H1 (cell line): Measurements from ENCODE around the gene PDF. TPM values are rescaled to one million over a fixed set of nuclear protein-coding genes. Genes with fewer than 3 reads are reported as not detected.
A peak's percentile ranks its signal among the peaks of the same experiment; 100 is the strongest.

Experiments
- CTCF ChIA-PET: fragments of 300-600 bp; sonication (Branson Sonifier 250); formaldehyde crosslinking; loops from one replicate; lab custom pipeline; 2021; ENCODE audit not compliant: partially characterized antibody; lab: Charles Lee
- POLR2A ChIA-PET: fragments of 300-600 bp; sonication (Branson Sonifier 250); formaldehyde crosslinking; loops from one replicate; lab custom pipeline; 2021; ENCODE audit warnings: inconsistent platforms; ENCODE audit not compliant: partially characterized antibody; lab: Charles Lee
- DNase-seq, 2 experiments: peaks; one replicate each; pipeline versions ENCODE4 v3.0.0 to v3.0.0-alpha.2; 2010 to 2022; ENCODE audit warnings: low spot score in 2 of 2, low read depth in 1 of 2, mixed read lengths in 1 of 2
- FAIRE-seq: peaks from 2 replicates; lab custom pipeline; 2011; peaks lifted over from hg19 to GRCh38; lab: Jason Lieb, UNC
- H2AFZ ChIP-seq: 2 replicates; pipeline ENCODE4 v1.8.1; 2012; ENCODE audit warnings: low read length, inconsistent platforms
- H2AK5ac ChIP-seq: 2 replicates; pipeline ENCODE4 v1.6.1; 2013; ENCODE audit warnings: low read depth, low read length
- H2BK120ac ChIP-seq: replicated peaks from 2 replicates; pipeline ENCODE3; 2013; ENCODE audit warnings: low read depth, low read length, inconsistent platforms
- H2BK12ac ChIP-seq: 2 replicates; pipeline ENCODE4 v1.6.1; 2013; ENCODE audit warnings: low read depth, low read length
- H2BK15ac ChIP-seq: 2 replicates; pipeline ENCODE4 v1.6.1; 2013; ENCODE audit warnings: low read length
- H2BK20ac ChIP-seq: 2 replicates; pipeline ENCODE4 v1.6.1; 2013; ENCODE audit warnings: low read length
- H2BK5ac ChIP-seq: 2 replicates; pipeline ENCODE4 v1.6.1; 2013; ENCODE audit warnings: low read depth, low read length
- H3K14ac ChIP-seq: 2 replicates; pipeline ENCODE4 v1.6.1; 2013; ENCODE audit warnings: inconsistent platforms; ENCODE audit not compliant: insufficient read length
- H3K18ac ChIP-seq: 2 replicates; pipeline ENCODE4 v1.6.1; 2013; ENCODE audit warnings: low read length; ENCODE audit errors: extremely low read depth
- H3K23ac ChIP-seq: 2 replicates; pipeline ENCODE4 v1.6.1; 2013; ENCODE audit warnings: inconsistent platforms; ENCODE audit not compliant: insufficient read length
- H3K23me2 ChIP-seq: 2 replicates; pipeline ENCODE4 v1.6.1; 2013; ENCODE audit warnings: low read depth, low read length
- H3K27ac ChIP-seq: 2 replicates; pipeline ENCODE4 v1.6.1; 2011; ENCODE audit warnings: low read depth, low read length, inconsistent platforms
- H3K27me3 ChIP-seq, 4 experiments: replicated peaks in 1 of 4; 1 replicate in 1 of 4; 2 replicates in 3 of 4; pipeline versions ENCODE4 v1.6.1 to v1.8.1; 2011 to 2013; ENCODE audit warnings: low read length in 3 of 4, mild to moderate bottlenecking in 3 of 4, inconsistent platforms in 2 of 4, mixed read lengths in 2 of 4, moderate library complexity in 1 of 4; ENCODE audit not compliant: control insufficient read depth in 3 of 4, insufficient read depth in 3 of 4; ENCODE audit errors: extremely low read depth in 1 of 4
- H3K36me3 ChIP-seq, 4 experiments: 2 replicates each; pipeline versions ENCODE4 v1.6.1 to v1.8.1; 2011 to 2013; ENCODE audit warnings: mild to moderate bottlenecking in 4 of 4, low read length in 3 of 4, moderate library complexity in 2 of 4, control low read depth in 1 of 4, inconsistent platforms in 1 of 4; ENCODE audit not compliant: insufficient read depth in 4 of 4, control insufficient read depth in 2 of 4
- H3K4ac ChIP-seq: replicated peaks from 2 replicates; pipeline ENCODE3; 2013; ENCODE audit warnings: low read length, low read depth, mixed read lengths, inconsistent platforms; ENCODE audit not compliant: insufficient read length
- H3K4me1 ChIP-seq, 4 experiments: replicated peaks in 1 of 4; 1 replicate in 1 of 4; 2 replicates in 3 of 4; pipeline versions ENCODE4 v1.6.1 to v1.8.1; 2011 to 2013; ENCODE audit warnings: low read length in 3 of 4, inconsistent platforms in 2 of 4, mixed read lengths in 1 of 4; ENCODE audit not compliant: insufficient read depth in 4 of 4, control insufficient read depth in 3 of 4
- H3K4me2 ChIP-seq, 2 experiments: 2 replicates each; pipeline versions ENCODE4 v1.6.1 to v1.8.1; 2011 to 2013; ENCODE audit warnings: low read depth in 2 of 2, low read length in 2 of 2, control low read depth in 1 of 2, inconsistent platforms in 1 of 2, mild to moderate bottlenecking in 1 of 2; ENCODE audit not compliant: insufficient read depth in 1 of 2
- H3K4me3 ChIP-seq, 4 experiments: fragments of 200-600, 300-600 bp in 1 of 4; sonication (generic), shearing (Covaris generic), sonication (Bioruptor Twin) in 1 of 4; 2 replicates each; pipeline versions ENCODE4 v1.5.1 to v1.8.1; 2011 to 2016; ENCODE audit warnings: low read length in 4 of 4, low read depth in 3 of 4, control low read depth in 2 of 4, inconsistent platforms in 2 of 4, mild to moderate bottlenecking in 2 of 4, mixed read lengths in 1 of 4, moderate library complexity in 1 of 4; ENCODE audit not compliant: insufficient read depth in 2 of 4; ENCODE audit errors: extremely low read depth in 1 of 4
- H3K56ac ChIP-seq: replicated peaks from 2 replicates; pipeline ENCODE3; 2013; ENCODE audit warnings: low read depth, mild to moderate bottlenecking, mixed read lengths, low read length, inconsistent platforms; ENCODE audit not compliant: insufficient read length
- H3K79me1 ChIP-seq: 2 replicates; pipeline ENCODE4 v1.6.1; 2013; ENCODE audit warnings: low read depth, low read length, control low read depth
- H3K79me2 ChIP-seq, 2 experiments: 2 replicates each; pipeline versions ENCODE4 v1.6.1 to v1.8.1; 2012 to 2013; ENCODE audit warnings: low read length in 2 of 2, mild to moderate bottlenecking in 2 of 2, inconsistent platforms in 1 of 2; ENCODE audit not compliant: insufficient read depth in 2 of 2, control insufficient read depth in 1 of 2
- H3K9ac ChIP-seq, 4 experiments: replicated peaks in 1 of 4; 1 replicate in 1 of 4; 2 replicates in 3 of 4; pipeline versions ENCODE4 v1.6.1 to v1.8.1; 2011 to 2013; ENCODE audit warnings: low read depth in 3 of 4, low read length in 3 of 4, control low read depth in 2 of 4, mild to moderate bottlenecking in 2 of 4, moderate library complexity in 2 of 4, inconsistent platforms in 1 of 4; ENCODE audit errors: extremely low read depth in 1 of 4
- H3K9me3 ChIP-seq, 2 experiments: 2 replicates each; pipeline versions ENCODE4 v1.6.1 to v1.8.1; 2012 to 2013; ENCODE audit warnings: mild to moderate bottlenecking in 2 of 2, moderate library complexity in 2 of 2, control low read depth in 1 of 2, inconsistent platforms in 1 of 2, low read depth in 1 of 2, low read length in 1 of 2, mixed read lengths in 1 of 2; ENCODE audit not compliant: insufficient read depth in 2 of 2
- H4K20me1 ChIP-seq, 2 experiments: replicated peaks in 1 of 2; 2 replicates each; pipeline versions ENCODE3 to v1.8.1; 2011 to 2013; ENCODE audit warnings: inconsistent platforms in 2 of 2, low read length in 2 of 2, mild to moderate bottlenecking in 1 of 2; ENCODE audit not compliant: insufficient read depth in 2 of 2, control insufficient read depth in 1 of 2
- H4K5ac ChIP-seq: 2 replicates; pipeline ENCODE4 v1.6.1; 2013; ENCODE audit warnings: low read length, low read depth, mixed read lengths, inconsistent platforms; ENCODE audit not compliant: insufficient read length
- H4K8ac ChIP-seq: 2 replicates; pipeline ENCODE4 v1.8.0; 2013; ENCODE audit warnings: mild to moderate bottlenecking, moderate library complexity, low read length, inconsistent platforms; ENCODE audit not compliant: insufficient read depth; ENCODE audit errors: extremely low read depth
- H4K91ac ChIP-seq: replicated peaks from 2 replicates; pipeline ENCODE3; 2013; ENCODE audit warnings: low read length, mixed read lengths, inconsistent platforms; ENCODE audit not compliant: insufficient read length
- ASH2L ChIP-seq: fragments of 200-600, 300-600 bp; sonication (generic); IDR thresholded peaks from one replicate; pipeline ENCODE4 v1.7.1; 2017; ENCODE audit warnings: low read length
- CREB1 ChIP-seq: IDR thresholded peaks from 2 replicates; pipeline ENCODE4 v1.6.1; 2012; ENCODE audit warnings: inconsistent platforms
- EZH2 ChIP-seq: fragments of 200-600 bp; sonication (generic); IDR thresholded peaks from 2 replicates; pipeline ENCODE4 v1.7.1; 2012; ENCODE audit warnings: low read depth, mild to moderate bottlenecking, moderate library complexity, low read length, inconsistent platforms; ENCODE audit not compliant: severe bottlenecking
- HDAC6 ChIP-seq: IDR thresholded peaks from one replicate; pipeline ENCODE4 v1.7.1; 2012; ENCODE audit warnings: low read depth, mild to moderate bottlenecking, inconsistent platforms, low read length, moderate library complexity
- KDM4A ChIP-seq: IDR thresholded peaks from one replicate; pipeline ENCODE4 v1.7.1; 2012; ENCODE audit warnings: low read depth, mild to moderate bottlenecking, moderate library complexity, low read length, inconsistent platforms; ENCODE audit not compliant: severe bottlenecking
- POU5F1 ChIP-seq: IDR thresholded peaks from 2 replicates; pipeline ENCODE4 v1.6.1; 2011; ENCODE audit warnings: low read depth, mild to moderate bottlenecking, low read length, moderate library complexity
- WGBS, 2 experiments: shearing (Covaris generic) in 1 of 2; methylation state at CpG; one replicate each; pipeline versions ENCODE4 v1.1.6 to v1.1.7; 2013 to 2015; ENCODE audit warnings: low lambda C conversion rate in 2 of 2, mixed read lengths in 2 of 2, inconsistent platforms in 1 of 2, low coverage in 1 of 2, missing lambda C conversion rate in 1 of 2; ENCODE audit not compliant: insufficient replicate concordance in 2 of 2, insufficient coverage in 1 of 2, insufficient read length in 1 of 2; ENCODE audit errors: extremely low coverage in 1 of 2, missing lambda C conversion rate in 1 of 2; 5-methylcytosine and 5-hydroxymethylcytosine counted together
- polyA plus RNA-seq, 7 experiments: library from polyadenylated mRNA; depleted of rRNA in 3 of 7; stranded (reverse) in 5 of 7; unstranded in 2 of 7; fragments of >200 nt in 5 of 7; fragments of 200-250 nt in 2 of 7; gene quantifications; 1 replicate in 5 of 7; 2 replicates in 1 of 7; 4 replicates in 1 of 7; pipeline versions ENCODE4 v1.2.1 to v1.2.3, GENCODE V29; 2011 to 2013; ENCODE audit warnings: missing spikeins in 2 of 7, mixed read lengths in 2 of 7
- total RNA-seq: library from RNA; stranded (reverse); fragmentation: NEBNext Ultra II Directional; extraction: Animal tissue kit (Norgen Biotek cat#: 25700); gene quantifications from 2 replicates; pipeline ENCODE4 v1.2.1, GENCODE V29; 2021
- TF ChIP-seq, protein P1 (sequence below): IDR thresholded peaks from 2 replicates; pipeline ENCODE4 v1.6.1; 2011; ENCODE audit warnings: low read length, improper control_type of control experiment
- TF ChIP-seq, protein P2 (sequence below), 3 experiments: IDR thresholded peaks; 1 replicate in 2 of 3; 2 replicates in 1 of 3; pipeline versions ENCODE4 v1.5.1 to v1.6.1; 2011; ENCODE audit warnings: low read length in 3 of 3, mild to moderate bottlenecking in 3 of 3, inconsistent platforms in 2 of 3, low read depth in 1 of 3, moderate library complexity in 1 of 3; ENCODE audit not compliant: insufficient read depth in 1 of 3; ENCODE audit errors: control extremely low read depth in 1 of 3

The PDF gene
- total and polyA plus RNA-seq, 2 of the 8 experiments (the other 6 are each of a cell fraction or from before 2014, with no cell fraction given), result 17.7 to 23.9 TPM

DNA sequence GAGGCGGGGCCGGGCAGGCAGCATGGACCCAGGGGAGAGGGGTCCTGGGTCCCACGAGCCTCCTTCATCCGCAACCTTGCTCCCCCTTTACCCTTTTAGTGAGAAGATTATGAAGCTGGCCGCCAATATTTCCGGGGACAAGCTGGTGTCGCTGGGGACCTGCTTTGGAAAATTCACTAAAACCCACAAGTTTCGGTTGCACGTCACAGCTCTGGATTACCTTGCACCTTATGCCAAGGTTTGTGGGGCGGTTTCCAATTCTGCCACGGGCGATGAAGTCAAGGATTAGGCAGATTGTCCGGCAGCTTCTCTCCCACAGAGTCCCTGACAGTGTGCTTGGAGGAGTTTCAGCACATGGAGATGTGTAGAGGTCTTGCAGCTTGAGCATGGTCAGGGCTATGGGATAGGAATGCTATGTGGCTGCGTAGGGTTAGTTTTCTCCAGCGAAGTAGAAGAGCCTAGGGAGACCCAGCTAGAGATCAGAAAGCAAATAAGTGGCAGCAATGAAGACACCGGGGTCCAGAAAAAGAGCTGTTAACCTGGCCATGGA, 9.8 kb upstream of the PDF start:
- Histone ChIP-seq H2BK120ac (no peak overlapping the region), H3K4me2 (peak overlapping the region; percentile 87 to 97), H2BK5ac (peak overlapping the region; percentile 57; the same call in 1 of the 2 replicates), H3K27me3 (no peaks in the 10 kb centered on the region), H2BK12ac (no peak overlapping the region), H3K79me2 (peaks cover 12 to 43% of the 10 kb centered on the region in 2 experiments), H2AK5ac (no peak overlapping the region), H4K20me1 (peaks cover 0 to 2% of the 10 kb centered on the region in 2 experiments), H4K5ac (no peak overlapping the region), H3K9me3 (no peaks in the 10 kb centered on the region), H2BK20ac (no peak overlapping the region), H2AFZ (no peak overlapping the region), H3K23ac (no peak overlapping the region), H3K9ac (peak overlapping the region; percentile 67 to 93 (median 91)), H4K91ac (no peak overlapping the region), H3K79me1 (peaks cover 6% of the 10 kb centered on the region; the same call in 1 of the 2 replicates), H4K8ac (peak overlapping the region; percentile 83; the same call in 1 of the 2 replicates), H3K18ac (no peak overlapping the region), H3K14ac (no peak overlapping the region), H3K56ac (peak overlapping the region; percentile 84), H3K27ac (peak overlapping the region; percentile 56; the same call in 1 of the 2 replicates), H2BK15ac (no peak overlapping the region), H3K4me3 (peak overlapping the region; percentile 71 to 98 (median 92)), H3K4ac (no peak overlapping the region), H3K4me1 (peaks cover 0 to 9% (median 3%) of the 10 kb centered on the region in 4 experiments; a peak in 4 of 7 replicates), H3K36me3 (peaks cover 20 to 47% (median 28%) of the 10 kb centered on the region in 4 experiments), H3K23me2 (peaks cover 5% of the 10 kb centered on the region; the same call in 1 of the 2 replicates)
- 18% methylated on average over 15 of the region's 16 CpGs; no CpG with 5 or more reads in 1 of the 2 experiments for WGBS, 2 experiments
- ChIA-PET POLR2A (interaction anchor here (1.0 to 29.8 kb wide), 9 partner anchors 8 to 171 kb away, joined by 3 to 497 read pairs (median 3); partner anchors contain the start of genes PDF, SNTB2, TMED6 and VPS4A), CTCF (interaction anchor here (0.6 to 1.3 kb wide), 7 partner anchors 12 to 216 kb away, joined by 3 to 4 read pairs (median 3); partner anchors contain the start of gene TMED6)
- no peak for DNase-seq
- FAIRE-seq, result no peak
- no peak for TF ChIP-seq CREB1
- TF ChIP-seq, protein P1, sequence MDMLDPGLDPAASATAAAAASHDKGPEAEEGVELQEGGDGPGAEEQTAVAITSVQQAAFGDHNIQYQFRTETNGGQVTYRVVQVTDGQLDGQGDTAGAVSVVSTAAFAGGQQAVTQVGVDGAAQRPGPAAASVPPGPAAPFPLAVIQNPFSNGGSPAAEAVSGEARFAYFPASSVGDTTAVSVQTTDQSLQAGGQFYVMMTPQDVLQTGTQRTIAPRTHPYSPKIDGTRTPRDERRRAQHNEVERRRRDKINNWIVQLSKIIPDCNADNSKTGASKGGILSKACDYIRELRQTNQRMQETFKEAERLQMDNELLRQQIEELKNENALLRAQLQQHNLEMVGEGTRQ, result no peak
- TF ChIP-seq HDAC6, result no peak
- no peak for TF ChIP-seq KDM4A
- TF ChIP-seq, protein P2, sequence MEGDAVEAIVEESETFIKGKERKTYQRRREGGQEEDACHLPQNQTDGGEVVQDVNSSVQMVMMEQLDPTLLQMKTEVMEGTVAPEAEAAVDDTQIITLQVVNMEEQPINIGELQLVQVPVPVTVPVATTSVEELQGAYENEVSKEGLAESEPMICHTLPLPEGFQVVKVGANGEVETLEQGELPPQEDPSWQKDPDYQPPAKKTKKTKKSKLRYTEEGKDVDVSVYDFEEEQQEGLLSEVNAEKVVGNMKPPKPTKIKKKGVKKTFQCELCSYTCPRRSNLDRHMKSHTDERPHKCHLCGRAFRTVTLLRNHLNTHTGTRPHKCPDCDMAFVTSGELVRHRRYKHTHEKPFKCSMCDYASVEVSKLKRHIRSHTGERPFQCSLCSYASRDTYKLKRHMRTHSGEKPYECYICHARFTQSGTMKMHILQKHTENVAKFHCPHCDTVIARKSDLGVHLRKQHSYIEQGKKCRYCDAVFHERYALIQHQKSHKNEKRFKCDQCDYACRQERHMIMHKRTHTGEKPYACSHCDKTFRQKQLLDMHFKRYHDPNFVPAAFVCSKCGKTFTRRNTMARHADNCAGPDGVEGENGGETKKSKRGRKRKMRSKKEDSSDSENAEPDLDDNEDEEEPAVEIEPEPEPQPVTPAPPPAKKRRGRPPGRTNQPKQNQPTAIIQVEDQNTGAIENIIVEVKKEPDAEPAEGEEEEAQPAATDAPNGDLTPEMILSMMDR (IDR thresholded peaks at IDR 0.05; ENCODE audit: control extremely low read depth in 1 of 3, insufficient read depth in 1 of 3, low read depth in 1 of 3, low read length in 3 of 3), result no peak; a peak in 1 of 4 replicates
- TF ChIP-seq ASH2L, result no peak
- no peak for TF ChIP-seq EZH2
- TF ChIP-seq POU5F1, result no peak
